Parathyroid adenoma (tissue), 2 donors: ENCODE measurements around the gene MAP2K6.
A peak's percentile ranks its signal among the peaks of the same experiment; 100 is the strongest.

ENCODE experiments used
- H2AFZ ChIP-seq: fragments of 300-600 bp; sonication (generic); one replicate; pipeline ENCODE4 v1.7.0; 2017; ENCODE audit warnings: antibody characterized with exemption, mild to moderate bottlenecking
- H3K27ac ChIP-seq: fragments of 300-600 bp; sonication (generic); one replicate; pipeline ENCODE4 v1.7.0; 2017
- H3K27me3 ChIP-seq: fragments of 300-600 bp; sonication (generic); one replicate; pipeline ENCODE4 v1.7.0; 2017; ENCODE audit warnings: low read length; ENCODE audit not compliant: control insufficient read depth, insufficient read depth
- H3K36me3 ChIP-seq: fragments of 300-600 bp; sonication (generic); one replicate; pipeline ENCODE4 v1.7.0; 2017; ENCODE audit warnings: low read length; ENCODE audit not compliant: control insufficient read depth, insufficient read depth
- H3K4me1 ChIP-seq: fragments of 300-600 bp; sonication (generic); one replicate; pipeline ENCODE4 v1.7.0; 2017; ENCODE audit warnings: control low read depth
- H3K4me2 ChIP-seq: fragments of 300-600 bp; sonication (generic); one replicate; pipeline ENCODE4 v1.7.0; 2017; ENCODE audit warnings: low read length
- H3K4me3 ChIP-seq: fragments of 300-600 bp; sonication (generic); one replicate; pipeline ENCODE4 v1.7.0; 2017; ENCODE audit warnings: low read depth, low read length
- H3K79me2 ChIP-seq: fragments of 300-600 bp; sonication (generic); one replicate; pipeline ENCODE4 v1.7.0; 2017; ENCODE audit warnings: control low read depth
- H3K9ac ChIP-seq: fragments of 300-600 bp; sonication (generic); one replicate; pipeline ENCODE4 v1.7.0; 2017; ENCODE audit warnings: mild to moderate bottlenecking
- H3K9me3 ChIP-seq: fragments of 300-600 bp; sonication (generic); one replicate; pipeline ENCODE4 v1.7.0; 2017; ENCODE audit warnings: low read length; ENCODE audit not compliant: control insufficient read depth
- TF ChIP-seq, protein P1 (sequence below): fragments of 300-600 bp; sonication (generic); IDR thresholded peaks from one replicate; pipeline ENCODE4 v1.7.0; 2017; ENCODE audit warnings: antibody characterized with exemption, mild to moderate bottlenecking
- donor health status: primary hyperparathyroidism.

The MAP2K6 gene

DNA sequence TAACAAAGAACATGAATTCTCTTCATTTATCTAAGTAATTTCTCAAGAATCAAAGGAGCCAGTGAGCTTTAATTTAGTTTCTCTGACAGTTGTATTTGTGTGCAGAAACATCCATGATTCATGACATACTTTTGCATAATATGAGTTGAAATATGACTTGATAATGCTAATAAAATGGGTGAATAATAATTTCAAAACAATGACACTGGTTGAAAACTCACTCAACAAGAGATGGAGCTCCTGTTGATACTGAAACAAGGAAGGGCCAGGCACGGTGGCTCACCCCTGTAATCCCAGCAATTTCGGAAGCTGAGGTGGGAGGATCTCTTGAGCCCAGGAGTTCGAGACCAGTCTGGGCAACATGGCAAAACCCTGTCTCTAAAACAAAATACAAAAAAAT lies 147.0 kb downstream of the MAP2K6 start:
- H3K27ac ChIP-seq = peak overlapping the region; percentile 76
- TF ChIP-seq, protein P1, sequence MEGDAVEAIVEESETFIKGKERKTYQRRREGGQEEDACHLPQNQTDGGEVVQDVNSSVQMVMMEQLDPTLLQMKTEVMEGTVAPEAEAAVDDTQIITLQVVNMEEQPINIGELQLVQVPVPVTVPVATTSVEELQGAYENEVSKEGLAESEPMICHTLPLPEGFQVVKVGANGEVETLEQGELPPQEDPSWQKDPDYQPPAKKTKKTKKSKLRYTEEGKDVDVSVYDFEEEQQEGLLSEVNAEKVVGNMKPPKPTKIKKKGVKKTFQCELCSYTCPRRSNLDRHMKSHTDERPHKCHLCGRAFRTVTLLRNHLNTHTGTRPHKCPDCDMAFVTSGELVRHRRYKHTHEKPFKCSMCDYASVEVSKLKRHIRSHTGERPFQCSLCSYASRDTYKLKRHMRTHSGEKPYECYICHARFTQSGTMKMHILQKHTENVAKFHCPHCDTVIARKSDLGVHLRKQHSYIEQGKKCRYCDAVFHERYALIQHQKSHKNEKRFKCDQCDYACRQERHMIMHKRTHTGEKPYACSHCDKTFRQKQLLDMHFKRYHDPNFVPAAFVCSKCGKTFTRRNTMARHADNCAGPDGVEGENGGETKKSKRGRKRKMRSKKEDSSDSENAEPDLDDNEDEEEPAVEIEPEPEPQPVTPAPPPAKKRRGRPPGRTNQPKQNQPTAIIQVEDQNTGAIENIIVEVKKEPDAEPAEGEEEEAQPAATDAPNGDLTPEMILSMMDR = no peak
- H3K4me1 ChIP-seq = peaks cover 13% of the 10 kb centered on the region
- no peaks in the 10 kb centered on the region for H3K79me2 ChIP-seq
- no peak overlapping the region for H3K4me2 ChIP-seq
- H2AFZ ChIP-seq = peak overlapping the region; percentile 45
- no peaks in the 10 kb centered on the region for H3K9me3 ChIP-seq
- no peak overlapping the region for H3K9ac ChIP-seq
- H3K27me3 ChIP-seq = no peaks in the 10 kb centered on the region
- H3K4me3 ChIP-seq = no peak overlapping the region
- no peaks in the 10 kb centered on the region for H3K36me3 ChIP-seq

DNA sequence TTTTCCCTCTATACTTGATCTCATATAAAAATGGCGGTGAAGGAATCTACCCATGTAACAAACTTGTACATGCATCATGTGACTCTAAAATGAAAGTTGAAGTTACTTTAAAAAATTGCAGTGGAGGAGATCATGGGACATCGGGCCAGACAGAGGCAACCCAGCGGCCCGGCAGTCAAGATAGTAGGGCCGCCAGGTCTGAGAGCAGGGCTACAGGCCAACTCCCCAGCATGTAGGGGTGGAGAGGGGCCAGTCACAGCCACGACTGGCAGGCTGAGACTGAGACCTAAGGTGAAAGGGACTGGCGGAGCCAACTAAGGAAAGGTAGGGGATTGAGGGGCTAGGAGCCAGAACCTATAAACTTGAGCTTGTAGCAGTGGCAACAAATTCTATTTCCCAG lies 150.9 kb downstream of the MAP2K6 start:
- no peak overlapping the region for H2AFZ ChIP-seq
- TF ChIP-seq, protein P1 = no peak
- H3K4me2 ChIP-seq = no peak overlapping the region
- H3K4me3 ChIP-seq = no peak overlapping the region
- H3K27me3 ChIP-seq = no peaks in the 10 kb centered on the region
- no peak overlapping the region for H3K9ac ChIP-seq
- H3K36me3 ChIP-seq = no peaks in the 10 kb centered on the region
- no peaks in the 10 kb centered on the region for H3K79me2 ChIP-seq
- no peaks in the 10 kb centered on the region for H3K9me3 ChIP-seq
- H3K27ac ChIP-seq = no peak overlapping the region
- peaks cover 15% of the 10 kb centered on the region for H3K4me1 ChIP-seq

DNA sequence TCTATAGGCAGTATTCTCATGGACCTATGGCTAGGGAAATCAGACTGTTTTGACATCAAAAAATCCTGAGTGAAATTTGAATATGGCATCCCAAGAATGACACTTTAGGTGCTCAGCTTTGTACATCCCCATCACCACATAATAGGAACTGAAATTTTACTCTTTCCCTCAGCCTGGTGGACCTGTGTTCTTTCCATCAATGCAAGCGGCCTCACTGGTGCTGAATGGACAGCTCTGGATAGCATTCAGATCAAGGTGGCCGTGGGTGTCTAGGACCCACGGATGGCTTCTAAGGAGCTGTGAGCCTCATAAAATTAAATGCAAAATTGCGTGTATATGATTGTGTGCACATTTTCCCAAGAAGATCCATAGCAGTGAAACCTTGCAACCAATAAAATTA lies 152.6 kb downstream of the MAP2K6 start:
- TF ChIP-seq, protein P1 = no peak
- peak overlapping the region; percentile 13 for H2AFZ ChIP-seq
- no peaks in the 10 kb centered on the region for H3K27me3 ChIP-seq
- H3K9me3 ChIP-seq = no peaks in the 10 kb centered on the region
- no peaks in the 10 kb centered on the region for H3K79me2 ChIP-seq
- H3K36me3 ChIP-seq = no peaks in the 10 kb centered on the region
- no peak overlapping the region for H3K4me2 ChIP-seq
- no peak overlapping the region for H3K9ac ChIP-seq
- no peak overlapping the region for H3K4me3 ChIP-seq
- peaks cover 3% of the 10 kb centered on the region for H3K4me1 ChIP-seq
- no peak overlapping the region for H3K27ac ChIP-seq

DNA sequence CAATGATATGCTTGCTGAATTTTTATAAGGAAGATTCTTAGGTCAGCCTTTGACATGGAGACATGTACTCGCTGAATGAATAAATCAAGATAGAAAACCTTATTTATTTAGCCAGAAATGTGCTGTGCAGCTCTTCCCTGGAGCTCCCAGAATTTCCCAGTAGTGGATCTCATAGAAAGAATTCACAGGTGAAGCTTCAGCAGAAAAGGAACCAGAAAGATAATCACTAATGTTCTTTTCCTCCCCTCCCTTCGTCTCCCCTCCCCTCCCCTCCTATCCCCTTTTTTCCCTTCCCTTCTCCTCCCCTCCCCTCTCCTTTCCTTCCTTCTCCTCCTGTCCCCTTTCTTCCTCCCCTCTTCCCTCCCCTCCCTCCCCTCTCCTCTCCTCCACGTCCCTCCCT lies 158.2 kb downstream of the MAP2K6 start:
- no peaks in the 10 kb centered on the region for H3K36me3 ChIP-seq
- no peak overlapping the region for H3K9ac ChIP-seq
- peaks cover 14% of the 10 kb centered on the region for H3K4me1 ChIP-seq
- no peak overlapping the region for H3K27ac ChIP-seq
- no peaks in the 10 kb centered on the region for H3K9me3 ChIP-seq
- peak overlapping the region; percentile 46 for H2AFZ ChIP-seq
- no peak overlapping the region for H3K4me3 ChIP-seq
- no peak overlapping the region for H3K4me2 ChIP-seq
- TF ChIP-seq, protein P1 = no peak
- no peaks in the 10 kb centered on the region for H3K79me2 ChIP-seq
- H3K27me3 ChIP-seq = no peaks in the 10 kb centered on the region

DNA sequence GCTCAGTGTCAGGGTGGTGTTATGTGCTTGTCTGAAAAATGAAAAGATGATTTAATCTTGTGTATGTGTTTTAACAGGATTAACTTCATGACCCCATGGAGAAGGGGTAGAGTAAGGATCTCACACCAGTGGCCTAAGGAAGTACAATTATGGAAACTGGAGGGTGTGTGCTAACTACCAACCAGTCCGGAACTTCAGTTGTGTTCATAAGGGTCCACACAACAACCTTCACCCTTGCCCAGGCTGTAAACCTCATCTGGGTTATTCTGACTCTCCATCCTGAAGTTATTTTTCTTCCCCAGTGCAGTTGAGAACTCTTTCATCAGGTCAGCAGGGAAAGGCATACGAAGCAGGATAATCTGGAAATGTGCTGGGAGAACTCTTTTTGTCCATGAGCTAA lies 158.9 kb downstream of the MAP2K6 start:
- peak overlapping the region; percentile 46 for H2AFZ ChIP-seq
- peaks cover 14% of the 10 kb centered on the region for H3K4me1 ChIP-seq
- no peaks in the 10 kb centered on the region for H3K36me3 ChIP-seq
- H3K9ac ChIP-seq = no peak overlapping the region
- no peak overlapping the region for H3K4me3 ChIP-seq
- no peaks in the 10 kb centered on the region for H3K79me2 ChIP-seq
- TF ChIP-seq, protein P1 = no peak
- no peak overlapping the region for H3K4me2 ChIP-seq
- no peaks in the 10 kb centered on the region for H3K27me3 ChIP-seq
- H3K27ac ChIP-seq = peak overlapping the region; percentile 30
- H3K9me3 ChIP-seq = no peaks in the 10 kb centered on the region
